Kidney glomerular epithelial cell (primary cell): Measurements from ENCODE around the gene GALM.

Experiments used
- DNase-seq: peaks from one replicate; lab custom pipeline; 2025; lab: John Stamatoyannopoulos, UW

GALM gene

GRCh38 chr2:38775097-38775920, 109.4 kb downstream of the GALM start:
- DNase-seq = no peak

- no peak for DNase-seq
Measured at GRCh38 chr2:38775921-38776225, 110.0 kb downstream of the GALM start.

GRCh38 chr2:38776531-38776930, 110.6 kb downstream of the GALM start:
- no peak for DNase-seq

GRCh38 chr2:38778687-38779082, 112.8 kb downstream of the GALM start:
- no peak for DNase-seq

- DNase-seq = no peak
Measured at GRCh38 chr2:38783586-38783985, 117.7 kb downstream of the GALM start.
